Ammon's horn (tissue), 1 donor: ENCODE data around the gene CAPRIN1.
"Not testable (repeated sequence)": the region's sequence is repeated elsewhere in the genome, so short reads cannot be mapped to it uniquely, and the experiment has no call there.

Source experiments
- DNase-seq: peaks from one replicate; pipeline ENCODE4 v3.0.0-alpha.2; 2016; ENCODE audit warnings: low spot score

CAPRIN1 gene

GRCh38 chr11:34086554-34087283 lies 35.2 kb downstream of the CAPRIN1 start:
- DNase-seq: no peak

- DNase-seq: no peak
Measured at GRCh38 chr11:34091825-34092224, 40.3 kb downstream of the CAPRIN1 start.

- DNase-seq: not testable (repeated sequence)
Measured at GRCh38 chr11:34094900-34095299, 43.4 kb downstream of the CAPRIN1 start.

GRCh38 chr11:34098813-34099212 lies 47.3 kb downstream of the CAPRIN1 start:
- no peak for DNase-seq

- no peak for DNase-seq
Measured at GRCh38 chr11:34104680-34105078, 53.1 kb downstream of the CAPRIN1 start.

GRCh38 chr11:34105079-34105956 lies 53.8 kb downstream of the CAPRIN1 start, which contains the start of gene NAT10:
TSS of gene NAT10 (plus strand) at chr11:34105629. CDS start at chr11:34108226, 2,597 bp downstream.
- peak; percentile 98 for DNase-seq

- no peak for DNase-seq
Measured at GRCh38 chr11:34105957-34106504, 54.5 kb downstream of the CAPRIN1 start.

GRCh38 chr11:34111722-34112270 lies 60.3 kb downstream of the CAPRIN1 start:
- DNase-seq: no peak

GRCh38 chr11:34114014-34114413 lies 62.5 kb downstream of the CAPRIN1 start:
- DNase-seq: no peak

- no peak for DNase-seq
Measured at GRCh38 chr11:34114471-34114870, 62.9 kb downstream of the CAPRIN1 start.

GRCh38 chr11:34120651-34121050 lies 69.1 kb downstream of the CAPRIN1 start:
- no peak for DNase-seq

GRCh38 chr11:34124885-34125668 lies 73.5 kb downstream of the CAPRIN1 start:
- DNase-seq: no peak

GRCh38 chr11:34126959-34127848 lies 75.7 kb downstream of the CAPRIN1 start:
- DNase-seq: no peak

GRCh38 chr11:34128824-34129223 lies 77.3 kb downstream of the CAPRIN1 start:
- no peak for DNase-seq

GRCh38 chr11:34132261-34132965 lies 80.9 kb downstream of the CAPRIN1 start:
- no peak for DNase-seq

GRCh38 chr11:34134765-34135164 lies 83.2 kb downstream of the CAPRIN1 start:
- no peak for DNase-seq

- DNase-seq: no peak
Measured at GRCh38 chr11:34135439-34135838, 83.9 kb downstream of the CAPRIN1 start.

GRCh38 chr11:34136420-34136819 lies 84.9 kb downstream of the CAPRIN1 start:
- DNase-seq: no peak

GRCh38 chr11:34139346-34139745 lies 87.8 kb downstream of the CAPRIN1 start:
- no peak for DNase-seq

- no peak for DNase-seq
Measured at GRCh38 chr11:34140149-34140548, 88.6 kb downstream of the CAPRIN1 start.
